HepG2 (cell line): ENCODE data around the gene SPRED3. TPM values are rescaled to one million over a fixed set of nuclear protein-coding genes. Genes with fewer than 3 reads are reported as not detected.

Experiments used
- ATAC-seq: fragments of 200-7000 bp; cut with Tn5 transposase; 3 replicates; pipeline ENCODE4 v1.9.1; 2020; ENCODE audit warnings: mild to moderate bottlenecking, moderate library complexity
- BruUV-seq: library from RNA; stranded (reverse); fragments of 400-500 nt; replicated peaks from 2 replicates; lab custom pipeline; 2021; lab: Mats Ljungman, UMichigan
- CTCF ChIA-PET: fragments of 300-600 bp; formaldehyde crosslinking; extraction: SDS; loops from one replicate; lab custom pipeline; 2021; ENCODE audit warnings: low total read pairs, inconsistent platforms, low intra/inter-chr PET ratio; lab: Yijun Ruan, JAX
- POLR2A ChIA-PET: fragments of 350-600 bp; sonication (Branson Sonifier 250); formaldehyde crosslinking; loops from one replicate; lab custom pipeline; 2020; ENCODE audit warnings: antibody characterized with exemption, inconsistent platforms; lab: Yijun Ruan, JAX
- DNase-seq: peaks from one replicate; pipeline ENCODE4 v3.0.0-alpha.2; 2015; ENCODE audit warnings: low spot score
- FAIRE-seq: peaks from 3 replicates; lab custom pipeline; 2011; peaks lifted over from hg19 to GRCh38; lab: Jason Lieb, UNC
- H2AFZ ChIP-seq: one replicate; pipeline ENCODE4 v1.6.1; 2011; ENCODE audit warnings: low read length, inconsistent platforms
- H3K27ac ChIP-seq: fragments of 300-600 bp; 3 replicates; pipeline ENCODE4 v1.8.0; 2011; ENCODE audit warnings: mixed run types, mild to moderate bottlenecking, mixed read lengths, low read length, inconsistent platforms; ENCODE audit not compliant: insufficient read depth; ENCODE audit errors: extremely low read length
- H3K27me3 ChIP-seq, 2 experiments: fragments of 200-600 bp in 1 of 2; 2 replicates in 1 of 2; 3 replicates in 1 of 2; pipeline versions ENCODE4 v1.6.0 to v1.8.0; 2011; ENCODE audit warnings: low read length in 2 of 2, mild to moderate bottlenecking in 2 of 2, moderate library complexity in 2 of 2, inconsistent platforms in 1 of 2; ENCODE audit not compliant: insufficient read depth in 2 of 2, control insufficient read depth in 1 of 2
- H3K36me3 ChIP-seq, 2 experiments: fragments of 200-600 bp in 1 of 2; replicated peaks in 1 of 2; 2 replicates in 1 of 2; 3 replicates in 1 of 2; pipeline versions ENCODE4 v1.5.1 to v1.8.0; 2011; ENCODE audit warnings: low read length in 2 of 2, inconsistent platforms in 1 of 2; ENCODE audit not compliant: insufficient read depth in 2 of 2, control insufficient read depth in 1 of 2
- H3K4me1 ChIP-seq: 2 replicates; pipeline ENCODE4 v1.5.1; 2012; ENCODE audit warnings: low read length, inconsistent platforms; ENCODE audit not compliant: insufficient read depth
- H3K4me2 ChIP-seq: 2 replicates; pipeline ENCODE4 v1.6.0; 2011; ENCODE audit warnings: low read depth, low read length, inconsistent platforms
- H3K4me3 ChIP-seq, 3 experiments: fragments of 200-600 bp in 1 of 3; sonication (generic), shearing (Covaris generic) in 1 of 3; replicated peaks in 1 of 3; 2 replicates each; pipeline ENCODE4 v1.5.1; 2011 to 2016; ENCODE audit warnings: low read length in 3 of 3, inconsistent platforms in 2 of 3, low read depth in 2 of 3, mild to moderate bottlenecking in 2 of 3, control low read depth in 1 of 3, mixed read lengths in 1 of 3; ENCODE audit not compliant: insufficient read depth in 1 of 3
- H3K79me2 ChIP-seq: one replicate; pipeline ENCODE4 v1.6.1; 2011; ENCODE audit warnings: low read length, inconsistent platforms; ENCODE audit not compliant: insufficient read depth
- H3K9ac ChIP-seq: 2 replicates; pipeline ENCODE4 v1.6.0; 2011; ENCODE audit warnings: mild to moderate bottlenecking, low read depth, low read length, inconsistent platforms; ENCODE audit not compliant: insufficient read depth
- H3K9me3 ChIP-seq: 2 replicates; pipeline ENCODE4 v1.5.1; 2012; ENCODE audit warnings: mild to moderate bottlenecking, low read length
- H4K20me1 ChIP-seq: 2 replicates; pipeline ENCODE4 v1.6.0; 2011; ENCODE audit warnings: inconsistent platforms, mild to moderate bottlenecking, low read length, moderate library complexity; ENCODE audit not compliant: insufficient read depth
- AGO2 ChIP-seq: fragments of 200-400 bp; formaldehyde crosslinking; optimal IDR thresholded peaks from 2 replicates; pipeline ENCODE3; 2017; ENCODE audit warnings: mild to moderate bottlenecking, low read depth, low read length, moderate library complexity
- HES4 ChIP-seq: sonication (generic); formaldehyde crosslinking; IDR thresholded peaks from 2 replicates; pipeline ENCODE4 v1.9.0; 2021; ENCODE audit warnings: mild to moderate bottlenecking, missing genetic modification reagents, borderline replicate concordance
- MIXL1 ChIP-seq: IDR thresholded peaks from 2 replicates; pipeline ENCODE4 v1.6.1; 2016
- RBFOX2 ChIP-seq: fragments of 200-400 bp; formaldehyde crosslinking; IDR thresholded peaks from 2 replicates; pipeline ENCODE4 v1.6.1; 2017; ENCODE audit warnings: low read depth, mild to moderate bottlenecking, low read length
- ZSCAN12 ChIP-seq: sonication (generic); formaldehyde crosslinking; IDR thresholded peaks from 2 replicates; pipeline ENCODE4 v1.9.0; 2021; ENCODE audit warnings: mild to moderate bottlenecking, missing genetic modification reagents
- WGBS: methylation state at CpG from one replicate; pipeline ENCODE4 v1.1.6; 2017; ENCODE audit warnings: low lambda C conversion rate; 5-methylcytosine and 5-hydroxymethylcytosine counted together
- in situ Hi-C: cut with HindIII; loops from 2 replicates; pipeline ENCODE4 v1.10.0; 2017; ENCODE audit warnings: low pct_unique_long_range_greater_than_20kb; ENCODE audit not compliant: extremely low pct_ligation_motif_present
- intact Hi-C: fragments of 100-400 bp; cut with micrococcal nuclease; formaldehyde crosslinking; loops from one replicate; pipeline ENCODE4 v1.10.0; 2022; ENCODE audit not compliant: unreplicated experiment
- polyA plus RNA-seq, 8 experiments: library from polyadenylated mRNA; depleted of rRNA in 3 of 8; stranded (reverse) in 7 of 8; unstranded in 1 of 8; fragments of >200 nt; fragmentation: Illumina TruSeq in 4 of 8; extraction: Trizol in 4 of 8; gene quantifications; 2 replicates each; pipeline versions ENCODE4 v1.2.1 to v1.2.3, GENCODE V29; 2011 to 2016; ENCODE audit warnings: low read depth in 4 of 8, missing spikeins in 1 of 8, mixed read lengths in 1 of 8; ENCODE audit not compliant: insufficient read depth in 1 of 8
- total RNA-seq, 5 experiments: library from RNA; depleted of rRNA; stranded (reverse); fragments of >200 nt; fragmentation: Illumina TruSeq; extraction: Trizol; gene quantifications; 2 replicates each; pipeline ENCODE4 v1.2.3, GENCODE V29; 2016; ENCODE audit warnings: low read depth in 1 of 5
- TF ChIP-seq, protein P1 (sequence below): sonication (generic); formaldehyde crosslinking; IDR thresholded peaks from 2 replicates; pipeline ENCODE4 v1.8.1; 2023; ENCODE audit warnings: missing genetic modification reagents, mild to moderate bottlenecking, borderline replicate concordance
- TF ChIP-seq, protein P2 (sequence below): sonication (generic); formaldehyde crosslinking; IDR thresholded peaks from 2 replicates; pipeline ENCODE4 v1.5.1; 2020; ENCODE audit warnings: mild to moderate bottlenecking, moderate library complexity, missing genetic modification reagents

The SPRED3 gene
- total and polyA plus RNA-seq, 2 of the 13 experiments (the other 11 are each of a cell fraction or from before 2014, with no cell fraction given), result 0.15 to 0.17 TPM

DNA sequence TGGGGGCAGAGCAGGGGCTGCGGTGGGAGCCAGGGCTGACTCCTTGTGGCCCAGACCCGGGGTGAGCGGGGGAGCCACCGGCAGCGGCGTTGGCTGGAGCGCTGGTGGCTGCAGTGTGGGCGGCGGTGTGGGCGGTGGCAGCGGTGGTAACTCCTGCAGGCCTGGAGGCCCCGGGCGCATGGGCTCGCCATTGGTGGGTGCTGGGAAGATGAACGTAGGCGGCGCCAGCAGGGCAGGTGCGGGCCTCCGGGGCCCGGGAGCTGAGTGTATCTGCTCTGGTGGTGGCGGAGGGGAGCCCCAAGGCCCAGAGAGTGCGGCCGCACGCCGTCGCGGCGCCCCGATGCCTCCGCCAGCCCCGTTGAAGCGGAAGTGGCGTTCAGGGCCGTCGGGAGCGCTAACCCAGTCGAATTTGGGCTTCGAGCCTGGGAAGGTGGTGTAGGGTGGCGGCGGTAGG is 2.7 kb upstream of the SPRED3 start:
- 97% methylated on average over 33 of the region's 40 CpGs for WGBS
- Histone ChIP-seq H3K9ac (no peak overlapping the region), H3K27me3 (peaks cover 2 to 20% of the 10 kb centered on the region in 2 experiments; a peak in 3 of 5 replicates), H3K4me3 (no peak overlapping the region), H3K9me3 (no peaks in the 10 kb centered on the region), H4K20me1 (peaks cover 4% of the 10 kb centered on the region; the same call in 1 of the 2 replicates), H3K36me3 (peaks cover 16 to 28% of the 10 kb centered on the region in 2 experiments), H2AFZ (no peak overlapping the region), H3K4me2 (no peak overlapping the region), H3K4me1 (peaks cover 23% of the 10 kb centered on the region), H3K79me2 (no peaks in the 10 kb centered on the region), H3K27ac (no peak overlapping the region)
- DNase-seq (no peak), FAIRE-seq (no peak), ATAC-seq (no peak)
- no peak for TF ChIP-seq HES4
- TF ChIP-seq, protein P1, sequence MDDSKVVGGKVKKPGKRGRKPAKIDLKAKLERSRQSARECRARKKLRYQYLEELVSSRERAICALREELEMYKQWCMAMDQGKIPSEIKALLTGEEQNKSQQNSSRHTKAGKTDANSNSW, result no peak
- peak; percentile 53 for TF ChIP-seq AGO2
- no peak for TF ChIP-seq MIXL1 (CRISPR knock-in tag)
- TF ChIP-seq, protein P2, sequence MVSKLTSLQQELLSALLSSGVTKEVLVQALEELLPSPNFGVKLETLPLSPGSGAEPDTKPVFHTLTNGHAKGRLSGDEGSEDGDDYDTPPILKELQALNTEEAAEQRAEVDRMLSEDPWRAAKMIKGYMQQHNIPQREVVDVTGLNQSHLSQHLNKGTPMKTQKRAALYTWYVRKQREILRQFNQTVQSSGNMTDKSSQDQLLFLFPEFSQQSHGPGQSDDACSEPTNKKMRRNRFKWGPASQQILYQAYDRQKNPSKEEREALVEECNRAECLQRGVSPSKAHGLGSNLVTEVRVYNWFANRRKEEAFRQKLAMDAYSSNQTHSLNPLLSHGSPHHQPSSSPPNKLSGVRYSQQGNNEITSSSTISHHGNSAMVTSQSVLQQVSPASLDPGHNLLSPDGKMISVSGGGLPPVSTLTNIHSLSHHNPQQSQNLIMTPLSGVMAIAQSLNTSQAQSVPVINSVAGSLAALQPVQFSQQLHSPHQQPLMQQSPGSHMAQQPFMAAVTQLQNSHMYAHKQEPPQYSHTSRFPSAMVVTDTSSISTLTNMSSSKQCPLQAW (CRISPR knock-in tag), result no peak
- TF ChIP-seq RBFOX2, result peak; percentile 54
- no peak for TF ChIP-seq ZSCAN12 (CRISPR knock-in tag)
- ChIA-PET POLR2A (interaction anchor here (2.5 kb wide), 1 partner anchor 11 kb away, joined by 15 read pairs; the partner anchor contains the start of gene PSMD8), CTCF (no interaction called here)
- intact Hi-C loops, result no loop called here
- in situ Hi-C loops, result no loop called here
- no TSS peak for BruUV-seq
